Large intestine (tissue), 3 donors: ENCODE data around the gene ATXN7L1. TPM values are rescaled to one million over a fixed set of nuclear protein-coding genes. Genes with fewer than 3 reads are reported as not detected.

Experiments used
- DNase-seq, 2 donors: peaks; one replicate each; pipeline versions ENCODE4 v3.0.0 to v3.0.0-alpha.2; 2013
- H3K27ac ChIP-seq: one replicate; pipeline ENCODE4 v1.5.1; 2013; ENCODE audit warnings: low read length
- H3K27me3 ChIP-seq: 2 replicates; pipeline ENCODE4 v1.6.1; 2013; ENCODE audit warnings: low read length; ENCODE audit not compliant: control insufficient read depth, insufficient read depth
- H3K36me3 ChIP-seq: 2 replicates; pipeline ENCODE4 v1.6.1; 2013; ENCODE audit warnings: low read length; ENCODE audit not compliant: control insufficient read depth, insufficient read depth
- H3K4me1 ChIP-seq: one replicate; pipeline ENCODE4 v1.6.1; 2013; ENCODE audit warnings: low read length; ENCODE audit not compliant: control insufficient read depth, insufficient read depth
- H3K4me3 ChIP-seq: one replicate; pipeline ENCODE4 v1.5.1; 2013; ENCODE audit warnings: low read length
- H3K9me3 ChIP-seq: one replicate; pipeline ENCODE4 v1.6.1; 2013; ENCODE audit warnings: mild to moderate bottlenecking, low read depth, low read length, moderate library complexity; ENCODE audit not compliant: control insufficient read depth
- WGBS: methylation state at CpG from one replicate; pipeline ENCODE4 v1.1.5; 2013; ENCODE audit warnings: low lambda C conversion rate; ENCODE audit not compliant: insufficient coverage; 5-methylcytosine and 5-hydroxymethylcytosine counted together
- polyA plus RNA-seq: library from polyadenylated mRNA; unstranded; fragments of 120-200 nt; gene quantifications from one replicate; pipeline ENCODE4 v1.2.1, GENCODE V29; 2013

The ATXN7L1 gene
- polyA plus RNA-seq, 1 donor: 24.3 TPM

GRCh38 chr7:105909742-105910141 lies 33.3 kb upstream of the ATXN7L1 start:
- Histone ChIP-seq H3K36me3 (peaks cover 14% of the 10 kb centered on the region), H3K27ac (no peak overlapping the region), H3K4me3 (no peak overlapping the region), H3K9me3 (no peaks in the 10 kb centered on the region), H3K27me3 (no peaks in the 10 kb centered on the region), H3K4me1 (no peaks in the 10 kb centered on the region)
- WGBS: no CpG with 5 or more reads among the region's 7 CpGs
- DNase-seq: no peak

GRCh38 chr7:105907129-105907846 lies 30.9 kb upstream of the ATXN7L1 start:
- no peak for DNase-seq
- Histone ChIP-seq H3K9me3 (no peaks in the 10 kb centered on the region), H3K27me3 (no peaks in the 10 kb centered on the region), H3K27ac (no peak overlapping the region), H3K4me1 (no peaks in the 10 kb centered on the region), H3K36me3 (peaks cover 10% of the 10 kb centered on the region), H3K4me3 (no peak overlapping the region)
- no CpG with 5 or more reads among the region's 9 CpGs for WGBS

- no peaks in the 10 kb centered on the region for H3K27me3 ChIP-seq
- no peak overlapping the region for H3K4me3 ChIP-seq
- H3K4me1 ChIP-seq: no peaks in the 10 kb centered on the region
- no peak overlapping the region for H3K27ac ChIP-seq
- peaks cover 10% of the 10 kb centered on the region for H3K36me3 ChIP-seq
- no peaks in the 10 kb centered on the region for H3K9me3 ChIP-seq
- WGBS: 100% methylated on average over 1 of the region's 2 CpGs
- no peak for DNase-seq
Measured at GRCh38 chr7:105906695-105907094, 30.3 kb upstream of the ATXN7L1 start.

GRCh38 chr7:105905910-105906568 lies 29.6 kb upstream of the ATXN7L1 start:
- no peak overlapping the region for H3K4me3 ChIP-seq
- no peaks in the 10 kb centered on the region for H3K9me3 ChIP-seq
- no CpG with 5 or more reads among the region's 8 CpGs for WGBS
- no peaks in the 10 kb centered on the region for H3K4me1 ChIP-seq
- no peak for DNase-seq
- H3K27me3 ChIP-seq: no peaks in the 10 kb centered on the region
- H3K27ac ChIP-seq: no peak overlapping the region
- peaks cover 7% of the 10 kb centered on the region for H3K36me3 ChIP-seq

GRCh38 chr7:105905209-105905909 lies 29.0 kb upstream of the ATXN7L1 start:
- no peak for DNase-seq
- 95% methylated on average over 4 of the region's 11 CpGs for WGBS
- no peaks in the 10 kb centered on the region for H3K27me3 ChIP-seq
- peaks cover 2% of the 10 kb centered on the region for H3K36me3 ChIP-seq
- H3K27ac ChIP-seq: no peak overlapping the region
- no peak overlapping the region for H3K4me3 ChIP-seq
- H3K4me1 ChIP-seq: no peaks in the 10 kb centered on the region
- no peaks in the 10 kb centered on the region for H3K9me3 ChIP-seq

GRCh38 chr7:105904064-105904463 lies 27.7 kb upstream of the ATXN7L1 start:
- Histone ChIP-seq H3K27ac (no peak overlapping the region), H3K27me3 (no peaks in the 10 kb centered on the region), H3K36me3 (no peaks in the 10 kb centered on the region), H3K4me1 (no peaks in the 10 kb centered on the region), H3K9me3 (no peaks in the 10 kb centered on the region), H3K4me3 (no peak overlapping the region)
- no CpG with 5 or more reads among the region's 1 CpG for WGBS
- no peak for DNase-seq

- DNase-seq: no peak
Measured at GRCh38 chr7:105902325-105902911, 26.0 kb upstream of the ATXN7L1 start.

GRCh38 chr7:105897999-105898398 lies 21.6 kb upstream of the ATXN7L1 start:
- WGBS: no CpG with 5 or more reads among the region's 3 CpGs
- no peak overlapping the region for H3K27ac ChIP-seq
- no peaks in the 10 kb centered on the region for H3K36me3 ChIP-seq
- no peaks in the 10 kb centered on the region for H3K9me3 ChIP-seq
- H3K27me3 ChIP-seq: no peaks in the 10 kb centered on the region
- DNase-seq: no peak
- H3K4me1 ChIP-seq: peaks cover 2% of the 10 kb centered on the region
- H3K4me3 ChIP-seq: no peak overlapping the region

More at GRCh38 chr7:105902325-105902911, 26.0 kb upstream of the ATXN7L1 start:
- no peaks in the 10 kb centered on the region for H3K9me3 ChIP-seq
- H3K4me1 ChIP-seq: no peaks in the 10 kb centered on the region
- no peaks in the 10 kb centered on the region for H3K27me3 ChIP-seq
- H3K27ac ChIP-seq: no peak overlapping the region
- 83% methylated on average over 1 of the region's 6 CpGs for WGBS
- H3K4me3 ChIP-seq: no peak overlapping the region
- H3K36me3 ChIP-seq: no peaks in the 10 kb centered on the region

GRCh38 chr7:105896407-105896911 lies 20.1 kb upstream of the ATXN7L1 start:
- Histone ChIP-seq H3K9me3 (no peaks in the 10 kb centered on the region), H3K36me3 (peaks cover 6% of the 10 kb centered on the region), H3K27me3 (no peaks in the 10 kb centered on the region), H3K4me3 (no peak overlapping the region), H3K27ac (no peak overlapping the region), H3K4me1 (peaks cover 2% of the 10 kb centered on the region)
- WGBS: no CpG with 5 or more reads among the region's 1 CpG
- peak in 1 of 2 donors; percentile 42 for DNase-seq

GRCh38 chr7:105894131-105894530 lies 17.7 kb upstream of the ATXN7L1 start:
- H3K27ac ChIP-seq: no peak overlapping the region
- H3K36me3 ChIP-seq: peaks cover 16% of the 10 kb centered on the region
- H3K27me3 ChIP-seq: no peaks in the 10 kb centered on the region
- DNase-seq: no peak
- no peak overlapping the region for H3K4me3 ChIP-seq
- WGBS: no CpG with 5 or more reads among the region's 3 CpGs
- no peaks in the 10 kb centered on the region for H3K9me3 ChIP-seq
- peaks cover 2% of the 10 kb centered on the region for H3K4me1 ChIP-seq
